Activated T-helper 1 cell treated with anti-CD3 and anti-CD28 coated beads, Interleukin-12 subunit alpha, Interleukin-12 subunit beta, Interleukin-2, Interleukin-4 antibody, amounts not matched to agents 30 ng/mL and 10 ng/mL and 1 ng/mL, durations not matched to agents 14 hours and 24 hours and 36 hours (primary cell): ENCODE measurements around the gene BABAM2. TPM values are rescaled to one million over a fixed set of nuclear protein-coding genes. Genes with fewer than 3 reads are reported as not detected.

Experiments
- DNase-seq: peaks from one replicate; pipeline ENCODE4 v3.0.0; 2021; ENCODE audit warnings: low spot score
- H3K27ac Mint-ChIP-seq: one replicate; pipeline ENCODE4 v1.8.0; 2021; ENCODE audit warnings: mild to moderate bottlenecking, mixed read lengths
- H3K27me3 Mint-ChIP-seq: one replicate; pipeline ENCODE4 v1.8.0; 2022; ENCODE audit warnings: mild to moderate bottlenecking, moderate library complexity, mixed read lengths; ENCODE audit not compliant: insufficient read depth
- H3K36me3 Mint-ChIP-seq: one replicate; pipeline ENCODE4 v1.8.0; 2021; ENCODE audit warnings: low read depth, mixed read lengths
- H3K4me1 Mint-ChIP-seq: one replicate; pipeline ENCODE4 v1.8.0; 2021; ENCODE audit warnings: low read depth, mixed read lengths
- H3K4me3 Mint-ChIP-seq: one replicate; pipeline ENCODE4 v1.8.0; 2021; ENCODE audit warnings: mild to moderate bottlenecking, moderate library complexity, mixed read lengths
- H3K9me3 Mint-ChIP-seq: one replicate; pipeline ENCODE4 v1.8.0; 2021; ENCODE audit warnings: mixed read lengths
- intact Hi-C: fragments of 100-400 bp; cut with micrococcal nuclease; formaldehyde crosslinking; loops from one replicate; pipeline ENCODE4 v1.15.1; 2024
- total RNA-seq: library from RNA; stranded (reverse); gene quantifications from 2 replicates; pipeline ENCODE4 v1.2.3, GENCODE V29; 2022

Gene BABAM2
- total RNA-seq, 1 donor from 2014 or later, result 46.6 TPM

- Mint-ChIP-seq H3K27me3 (no peaks in the 10 kb centered on the region), H3K27ac (no peak overlapping the region), H3K4me1 (no peaks in the 10 kb centered on the region), H3K9me3 (no peaks in the 10 kb centered on the region), H3K36me3 (no peaks in the 10 kb centered on the region), H3K4me3 (no peak overlapping the region)
- DNase-seq, result no peak
- intact Hi-C loops, result no loop called here
Observed at GRCh38 chr2:28338046-28338817, 447.7 kb downstream of the BABAM2 start.

- Mint-ChIP-seq H3K9me3 (no peaks in the 10 kb centered on the region), H3K27ac (no peak overlapping the region), H3K27me3 (no peaks in the 10 kb centered on the region), H3K36me3 (no peaks in the 10 kb centered on the region), H3K4me3 (no peak overlapping the region), H3K4me1 (no peaks in the 10 kb centered on the region)
- DNase-seq, result no peak
- intact Hi-C loops, result no loop called here
Observed at GRCh38 chr2:28338831-28339321, 448.3 kb downstream of the BABAM2 start.

GRCh38 chr2:28339516-28340175 lies 449.1 kb downstream of the BABAM2 start:
- H3K27me3 Mint-ChIP-seq, result no peaks in the 10 kb centered on the region
- no peak overlapping the region for H3K4me3 Mint-ChIP-seq
- H3K36me3 Mint-ChIP-seq, result no peaks in the 10 kb centered on the region
- H3K4me1 Mint-ChIP-seq, result no peaks in the 10 kb centered on the region
- intact Hi-C loops, result no loop called here
- DNase-seq, result no peak
- H3K9me3 Mint-ChIP-seq, result no peaks in the 10 kb centered on the region
- H3K27ac Mint-ChIP-seq, result no peak overlapping the region

- Mint-ChIP-seq H3K4me1 (no peaks in the 10 kb centered on the region), H3K9me3 (no peaks in the 10 kb centered on the region), H3K27me3 (no peaks in the 10 kb centered on the region), H3K4me3 (no peak overlapping the region), H3K27ac (no peak overlapping the region), H3K36me3 (no peaks in the 10 kb centered on the region)
- no peak for DNase-seq
- intact Hi-C loops, result no loop called here
Observed at GRCh38 chr2:28340312-28341202, 450.0 kb downstream of the BABAM2 start.

GRCh38 chr2:28341208-28341891 lies 450.8 kb downstream of the BABAM2 start:
- H3K4me3 Mint-ChIP-seq, result no peak overlapping the region
- H3K36me3 Mint-ChIP-seq, result no peaks in the 10 kb centered on the region
- DNase-seq, result no peak
- H3K27ac Mint-ChIP-seq, result no peak overlapping the region
- intact Hi-C loops, result no loop called here
- H3K9me3 Mint-ChIP-seq, result no peaks in the 10 kb centered on the region
- no peaks in the 10 kb centered on the region for H3K27me3 Mint-ChIP-seq
- no peaks in the 10 kb centered on the region for H3K4me1 Mint-ChIP-seq

- intact Hi-C loops, result no loop called here
- H3K36me3 Mint-ChIP-seq, result no peaks in the 10 kb centered on the region
- H3K27ac Mint-ChIP-seq, result no peak overlapping the region
- no peak overlapping the region for H3K4me3 Mint-ChIP-seq
- peaks cover 7% of the 10 kb centered on the region for H3K4me1 Mint-ChIP-seq
- no peaks in the 10 kb centered on the region for H3K9me3 Mint-ChIP-seq
- no peaks in the 10 kb centered on the region for H3K27me3 Mint-ChIP-seq
- DNase-seq, result no peak
Observed at GRCh38 chr2:28342081-28342967, 451.8 kb downstream of the BABAM2 start.

GRCh38 chr2:28343184-28343942 lies 452.8 kb downstream of the BABAM2 start:
- Mint-ChIP-seq H3K27me3 (no peaks in the 10 kb centered on the region), H3K9me3 (no peaks in the 10 kb centered on the region), H3K4me1 (peaks cover 12% of the 10 kb centered on the region), H3K4me3 (no peak overlapping the region), H3K36me3 (no peaks in the 10 kb centered on the region), H3K27ac (no peak overlapping the region)
- no peak for DNase-seq
- intact Hi-C loops, result no loop called here

GRCh38 chr2:28343971-28344715 lies 453.6 kb downstream of the BABAM2 start:
- no peak overlapping the region for H3K4me3 Mint-ChIP-seq
- H3K27me3 Mint-ChIP-seq, result no peaks in the 10 kb centered on the region
- peaks cover 18% of the 10 kb centered on the region for H3K4me1 Mint-ChIP-seq
- no peak for DNase-seq
- H3K27ac Mint-ChIP-seq, result no peak overlapping the region
- no peaks in the 10 kb centered on the region for H3K9me3 Mint-ChIP-seq
- no peaks in the 10 kb centered on the region for H3K36me3 Mint-ChIP-seq
- intact Hi-C loops, result no loop called here

GRCh38 chr2:28344756-28345373 lies 454.3 kb downstream of the BABAM2 start:
- Mint-ChIP-seq H3K27me3 (no peaks in the 10 kb centered on the region), H3K36me3 (no peaks in the 10 kb centered on the region), H3K9me3 (no peaks in the 10 kb centered on the region), H3K4me3 (no peak overlapping the region), H3K4me1 (peaks cover 21% of the 10 kb centered on the region), H3K27ac (no peak overlapping the region)
- no peak for DNase-seq
- intact Hi-C loops, result no loop called here

- no peak overlapping the region for H3K27ac Mint-ChIP-seq
- H3K36me3 Mint-ChIP-seq, result no peaks in the 10 kb centered on the region
- intact Hi-C loops, result no loop called here
- no peaks in the 10 kb centered on the region for H3K27me3 Mint-ChIP-seq
- no peak overlapping the region for H3K4me3 Mint-ChIP-seq
- no peaks in the 10 kb centered on the region for H3K9me3 Mint-ChIP-seq
- H3K4me1 Mint-ChIP-seq, result peaks cover 21% of the 10 kb centered on the region
- no peak for DNase-seq
Observed at GRCh38 chr2:28345619-28346018, 455.1 kb downstream of the BABAM2 start.
